HCT116 (cell line): ENCODE data around the gene GRIK5. TPM values are rescaled to one million over a fixed set of nuclear protein-coding genes. Genes with fewer than 3 reads are reported as not detected.

Experiments used
- ATAC-seq: fragments of 200-7000 bp; cut with Tn5 transposase; 2 replicates; pipeline ENCODE4 v1.9.1; 2020; ENCODE audit warnings: mild to moderate bottlenecking, moderate library complexity
- BruUV-seq: library from RNA; stranded (reverse); fragments of 400-500 nt; replicated peaks from 2 replicates; lab custom pipeline; 2021; lab: Mats Ljungman, UMichigan
- CTCF ChIA-PET: fragments of 300-600 bp; sonication (Branson Sonifier 250); formaldehyde crosslinking; loops from one replicate; lab custom pipeline; 2021; ENCODE audit warnings: antibody characterized with exemption; lab: Charles Lee
- POLR2A ChIA-PET: fragments of 300-600, 350-600 bp; sonication (Branson Sonifier 250); formaldehyde crosslinking; loops from one replicate; lab custom pipeline; 2021; ENCODE audit warnings: antibody characterized with exemption; lab: Charles Lee
- RAD21 ChIA-PET, 2 experiments: fragments of 300-600 bp; sonication (Branson Sonifier 250); formaldehyde crosslinking; loops; one replicate each; lab custom pipeline; 2023; ENCODE audit warnings: low total read pairs in 2 of 2; ENCODE audit not compliant: uncharacterized antibody in 2 of 2, unreplicated experiment in 2 of 2, low non-redundant PET in 1 of 2; lab: Charles Lee
- DNase-seq: peaks from one replicate; pipeline ENCODE4 v3.0.0-alpha.2; 2010; ENCODE audit warnings: low read depth, low spot score
- H2AFZ ChIP-seq: fragments of 200-600 bp; shearing (Covaris generic), sonication (generic); 2 replicates; pipeline ENCODE4 v1.6.1; 2017; ENCODE audit warnings: low read depth, mixed run types, mixed read lengths, antibody characterized with exemption, low read length; ENCODE audit not compliant: poor library complexity, severe bottlenecking
- H3K27ac ChIP-seq: 2 replicates; pipeline ENCODE4 v1.5.1; 2012; ENCODE audit warnings: low read depth, low read length
- H3K27me3 ChIP-seq: fragments of 200-600 bp; sonication (generic); 2 replicates; pipeline ENCODE4 v1.6.1; 2016; ENCODE audit warnings: mixed run types, low read length, mixed read lengths; ENCODE audit not compliant: insufficient read depth
- H3K36me3 ChIP-seq, 2 experiments: fragments of 200-500 bp in 1 of 2; fragments of 200-600 bp in 1 of 2; sonication (Bioruptor generic) in 1 of 2; sonication (generic) in 1 of 2; 2 replicates each; pipeline versions ENCODE4 v1.5.1 to v1.6.1; 2014 to 2016; ENCODE audit warnings: low read length in 2 of 2, inconsistent platforms in 1 of 2, mixed read lengths in 1 of 2, mixed run types in 1 of 2; ENCODE audit not compliant: insufficient read depth in 2 of 2, control insufficient read depth in 1 of 2
- H3K4me1 ChIP-seq, 2 experiments: fragments of 200-600 bp in 1 of 2; sonication (generic) in 1 of 2; 2 replicates each; pipeline versions ENCODE4 v1.5.1 to v1.6.1; 2012 to 2017; ENCODE audit warnings: low read length in 2 of 2, inconsistent platforms in 1 of 2, mild to moderate bottlenecking in 1 of 2, mixed read lengths in 1 of 2, mixed run types in 1 of 2, moderate library complexity in 1 of 2; ENCODE audit not compliant: insufficient read depth in 2 of 2, control insufficient read depth in 1 of 2
- H3K4me2 ChIP-seq: fragments of 200-600 bp; sonication (generic); 2 replicates; pipeline ENCODE4 v1.6.1; 2017; ENCODE audit warnings: mixed run types, low read length, mixed read lengths
- H3K4me3 ChIP-seq, 2 experiments: fragments of 200-600 bp in 1 of 2; sonication (generic) in 1 of 2; replicated peaks in 1 of 2; 2 replicates each; pipeline ENCODE4 v1.5.1; 2011 to 2016; ENCODE audit warnings: low read length in 2 of 2, control low read depth in 1 of 2, low read depth in 1 of 2, mild to moderate bottlenecking in 1 of 2, mixed read lengths in 1 of 2, mixed run types in 1 of 2
- H3K79me2 ChIP-seq: fragments of 200-600 bp; sonication (generic); 2 replicates; pipeline ENCODE4 v1.6.1; 2017; ENCODE audit warnings: mild to moderate bottlenecking, mixed run types, low read length, moderate library complexity, mixed read lengths; ENCODE audit not compliant: insufficient read depth
- H3K9ac ChIP-seq: fragments of 200-600 bp; sonication (generic); 2 replicates; pipeline ENCODE4 v1.6.1; 2016; ENCODE audit warnings: low read length, mixed read lengths
- H3K9me2 ChIP-seq: fragments of 200-600 bp; sonication (generic), shearing (Covaris generic); 2 replicates; pipeline ENCODE4 v1.6.1; 2017; ENCODE audit warnings: mixed run types, mild to moderate bottlenecking, moderate library complexity; ENCODE audit not compliant: insufficient read depth
- H3K9me3 ChIP-seq, 2 experiments: fragments of 200-500 bp in 1 of 2; fragments of 200-600 bp in 1 of 2; sonication (Bioruptor generic) in 1 of 2; sonication (generic) in 1 of 2; 2 replicates each; pipeline ENCODE4 v1.6.1; 2014 to 2017; ENCODE audit warnings: low read length in 2 of 2, mixed read lengths in 2 of 2, inconsistent platforms in 1 of 2, low read depth in 1 of 2, mild to moderate bottlenecking in 1 of 2, mixed run types in 1 of 2, moderate library complexity in 1 of 2; ENCODE audit not compliant: control insufficient read depth in 1 of 2, insufficient read depth in 1 of 2
- H4K20me1 ChIP-seq: fragments of 200-600 bp; sonication (generic), shearing (Covaris generic); 2 replicates; pipeline ENCODE4 v1.6.1; 2017; ENCODE audit warnings: mixed run types, mild to moderate bottlenecking, moderate library complexity; ENCODE audit not compliant: insufficient read depth
- ATF3 ChIP-seq: IDR thresholded peaks from 2 replicates; pipeline ENCODE4 v1.6.1; 2012
- CEBPB ChIP-seq: IDR thresholded peaks from 2 replicates; pipeline ENCODE4 v1.6.1; 2012; ENCODE audit warnings: low read depth
- EZH2 ChIP-seq: fragments of 200-600 bp; sonication (generic); IDR thresholded peaks from 2 replicates; pipeline ENCODE4 v1.6.1; 2017; ENCODE audit warnings: antibody characterized with exemption, mixed run types
- FOSL1 ChIP-seq: IDR thresholded peaks from 2 replicates; pipeline ENCODE4 v1.6.1; 2012; ENCODE audit warnings: low read depth
- POLR2A ChIP-seq: IDR thresholded peaks from 2 replicates; pipeline ENCODE4 v1.7.0; 2011; ENCODE audit warnings: borderline replicate concordance; ENCODE audit not compliant: insufficient read depth, insufficient read length; ENCODE audit errors: extremely low read depth
- POLR2AphosphoS5 ChIP-seq: IDR thresholded peaks from 2 replicates; pipeline ENCODE4 v1.6.1; 2011; ENCODE audit warnings: mild to moderate bottlenecking, low read depth, low read length, moderate library complexity
- REST ChIP-seq: IDR thresholded peaks from 2 replicates; pipeline ENCODE4 v1.6.1; 2012; ENCODE audit warnings: low read depth
- SIN3A ChIP-seq: IDR thresholded peaks from 2 replicates; pipeline ENCODE4 v1.6.1; 2012; ENCODE audit warnings: low read depth
- YY1 ChIP-seq: IDR thresholded peaks from 2 replicates; pipeline ENCODE4 v1.6.1; 2011; ENCODE audit warnings: low read length, low read depth, moderate library complexity, mild to moderate bottlenecking; ENCODE audit not compliant: insufficient replicate concordance; ENCODE audit errors: extremely low read depth
- intact Hi-C: fragments of 100-400 bp; cut with micrococcal nuclease; formaldehyde crosslinking; loops from 2 replicates; pipeline ENCODE4 v1.10.0; 2022
- total RNA-seq: library from RNA; stranded (reverse); gene quantifications from one replicate; pipeline ENCODE4 v1.2.1, GENCODE V29; 2021; ENCODE audit not compliant: unreplicated experiment
- TF ChIP-seq, protein P1 (sequence below), 3 experiments: fragments of 200-600 bp in 1 of 3; sonication (generic) in 1 of 3; IDR thresholded peaks in 2 of 3; conservative IDR thresholded peaks in 1 of 3; 2 replicates each; pipeline ENCODE4 v1.5.1; 2012 to 2017; ENCODE audit warnings: low read depth in 2 of 3, low read length in 2 of 3, antibody characterized with exemption in 1 of 3, borderline replicate concordance in 1 of 3, control low read depth in 1 of 3, mild to moderate bottlenecking in 1 of 3, mixed read lengths in 1 of 3, mixed run types in 1 of 3, moderate library complexity in 1 of 3; ENCODE audit not compliant: insufficient read depth in 1 of 3

Gene GRIK5
- total RNA-seq, 1 experiment from 2014 or later = 1.7 TPM

DNA sequence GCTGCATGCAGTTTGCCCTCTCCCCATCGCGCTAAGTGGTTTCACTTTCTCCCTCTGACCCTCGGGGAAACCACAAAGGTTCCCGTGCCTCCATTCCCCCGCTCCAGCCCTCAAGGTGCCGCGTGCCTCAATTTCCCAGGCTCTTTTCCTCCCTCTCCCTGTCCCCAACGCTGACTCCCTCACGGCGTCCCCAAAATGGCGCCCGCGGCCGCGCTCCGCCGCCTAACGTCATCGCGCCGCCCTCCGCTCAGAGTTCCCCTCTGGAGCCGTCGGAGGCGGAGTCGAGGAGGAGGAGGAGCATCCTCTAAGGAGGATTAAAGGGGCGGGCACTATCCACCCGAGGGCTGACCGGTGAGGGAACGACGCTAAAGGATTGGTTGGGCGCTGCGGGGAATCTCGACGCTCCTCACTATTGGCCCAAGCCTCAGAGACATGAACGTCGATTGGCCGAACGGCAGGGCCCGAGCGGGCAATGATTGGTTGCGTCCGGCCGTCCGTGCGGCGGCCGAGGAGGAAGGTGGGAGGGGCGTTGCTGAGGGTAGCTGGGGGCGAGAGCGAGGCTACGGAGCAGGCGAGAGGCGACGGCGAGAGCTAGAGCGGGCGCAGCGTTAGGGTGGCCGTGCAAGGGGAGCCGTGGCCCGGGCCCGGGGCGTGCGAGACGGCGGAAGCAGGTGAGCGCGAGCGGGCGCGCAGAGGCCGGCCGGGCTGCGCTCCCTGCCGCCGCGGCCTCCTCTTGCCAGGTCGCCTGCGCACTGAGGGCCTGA is 5.8 kb upstream of the GRIK5 start, which contains the start of gene ZNF574 (continued):
- TF ChIP-seq REST = no peak
- peak; percentile 54; the same call in 1 of the 2 replicates for TF ChIP-seq POLR2AphosphoS5
- TF ChIP-seq FOSL1 = no peak
- peak; percentile 79 for TF ChIP-seq POLR2A
- TF ChIP-seq ATF3 = no peak
- no peak for TF ChIP-seq CEBPB
- TF ChIP-seq, protein P1, sequence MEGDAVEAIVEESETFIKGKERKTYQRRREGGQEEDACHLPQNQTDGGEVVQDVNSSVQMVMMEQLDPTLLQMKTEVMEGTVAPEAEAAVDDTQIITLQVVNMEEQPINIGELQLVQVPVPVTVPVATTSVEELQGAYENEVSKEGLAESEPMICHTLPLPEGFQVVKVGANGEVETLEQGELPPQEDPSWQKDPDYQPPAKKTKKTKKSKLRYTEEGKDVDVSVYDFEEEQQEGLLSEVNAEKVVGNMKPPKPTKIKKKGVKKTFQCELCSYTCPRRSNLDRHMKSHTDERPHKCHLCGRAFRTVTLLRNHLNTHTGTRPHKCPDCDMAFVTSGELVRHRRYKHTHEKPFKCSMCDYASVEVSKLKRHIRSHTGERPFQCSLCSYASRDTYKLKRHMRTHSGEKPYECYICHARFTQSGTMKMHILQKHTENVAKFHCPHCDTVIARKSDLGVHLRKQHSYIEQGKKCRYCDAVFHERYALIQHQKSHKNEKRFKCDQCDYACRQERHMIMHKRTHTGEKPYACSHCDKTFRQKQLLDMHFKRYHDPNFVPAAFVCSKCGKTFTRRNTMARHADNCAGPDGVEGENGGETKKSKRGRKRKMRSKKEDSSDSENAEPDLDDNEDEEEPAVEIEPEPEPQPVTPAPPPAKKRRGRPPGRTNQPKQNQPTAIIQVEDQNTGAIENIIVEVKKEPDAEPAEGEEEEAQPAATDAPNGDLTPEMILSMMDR (IDR thresholded peaks at IDR 0.05 in 2 of 3, conservative IDR thresholded peaks at IDR 0.05 in 1 of 3; ENCODE audit: borderline replicate concordance in 1 of 3, insufficient read depth in 1 of 3, low read depth in 2 of 3, low read length in 2 of 3) = no peak

DNA sequence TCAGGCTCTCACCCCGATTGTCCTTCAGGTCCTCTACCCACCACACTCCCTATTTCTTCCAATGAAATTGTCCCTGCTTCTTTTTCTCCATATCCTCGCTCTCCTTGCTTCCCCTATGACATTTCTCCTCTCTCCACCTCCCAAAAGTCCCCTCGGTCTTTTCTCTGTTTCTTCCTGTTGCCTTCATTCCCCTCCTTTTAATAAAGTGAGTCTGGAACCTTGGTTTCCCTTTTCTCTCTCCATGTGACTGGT is 5.3 kb upstream of the GRIK5 start:
- no peak for DNase-seq
- peak overlapping the region; percentile 98 for H3K4me2 ChIP-seq
- ChIA-PET RAD21 (no interaction called here), CTCF (no interaction called here), POLR2A (no interaction called here)
- H3K36me3 ChIP-seq = peaks cover 11 to 19% of the 10 kb centered on the region in 2 experiments; a peak in 3 of 4 replicates
- H3K9ac ChIP-seq = peak overlapping the region; percentile 99
- TSS peak; percentile 94 for BruUV-seq
- H3K4me1 ChIP-seq = peaks cover 11 to 36% of the 10 kb centered on the region in 2 experiments
- H3K27me3 ChIP-seq = no peaks in the 10 kb centered on the region
- H2AFZ ChIP-seq = no peak overlapping the region
- intact Hi-C loops = loop anchor here (10.0 kb wide), 1 partner anchor 450 kb away; the partner anchor contains the start of gene CEACAM1
- peak overlapping the region; percentile 90 for H3K27ac ChIP-seq
- no peaks in the 10 kb centered on the region; the same call in 1 of the 2 replicates for H4K20me1 ChIP-seq
- no peaks in the 10 kb centered on the region for H3K9me3 ChIP-seq
- peak overlapping the region; percentile 91 to 97 for H3K4me3 ChIP-seq
- peak; percentile 2 for ATAC-seq
- H3K79me2 ChIP-seq = peaks cover 44% of the 10 kb centered on the region
- H3K9me2 ChIP-seq = no peaks in the 10 kb centered on the region
- TF ChIP-seq EZH2 (no peak), SIN3A (peak; percentile 55; the same call in 1 of the 2 replicates), YY1 (no peak), REST (no peak)
- TF ChIP-seq, protein P1 (IDR thresholded peaks at IDR 0.05 in 2 of 3, conservative IDR thresholded peaks at IDR 0.05 in 1 of 3; ENCODE audit: borderline replicate concordance in 1 of 3, insufficient read depth in 1 of 3, low read depth in 2 of 3, low read length in 2 of 3) = no peak
